GM18508 (cell line): Measurements from ENCODE around the gene PIGZ.

ENCODE experiments used
- ATAC-seq: cut with Tn5 transposase; IDR thresholded peaks from one replicate; pipeline ENCODE4 v1.9.1; 2021; ENCODE audit warnings: moderate number of reproducible peaks; ENCODE audit not compliant: insufficient read depth, unreplicated experiment

Gene PIGZ

GRCh38 chr3:196927571-196928453, 40.8 kb downstream of the PIGZ start:
- no peak for ATAC-seq

GRCh38 chr3:196920733-196921132, 47.9 kb downstream of the PIGZ start:
- ATAC-seq = no peak

- no peak for ATAC-seq
Observed at GRCh38 chr3:196918968-196919367, 49.7 kb downstream of the PIGZ start.

GRCh38 chr3:196916995-196917394, 51.6 kb downstream of the PIGZ start:
- no peak for ATAC-seq

- no peak for ATAC-seq
Observed at GRCh38 chr3:196916221-196916620, 52.4 kb downstream of the PIGZ start.

GRCh38 chr3:196915375-196915774, 53.3 kb downstream of the PIGZ start:
- no peak for ATAC-seq

GRCh38 chr3:196914866-196915265, 53.8 kb downstream of the PIGZ start:
- no peak for ATAC-seq

GRCh38 chr3:196903740-196904139, 64.9 kb downstream of the PIGZ start:
- no peak for ATAC-seq

- no peak for ATAC-seq
Observed at GRCh38 chr3:196902296-196902695, 66.3 kb downstream of the PIGZ start.

GRCh38 chr3:196901768-196902167, 66.9 kb downstream of the PIGZ start:
- no peak for ATAC-seq
